Stomach smooth muscle (tissue), 2 donors: Measurements from ENCODE around the gene SLC25A51.

Source experiments
- H3K27ac ChIP-seq: one replicate; pipeline ENCODE4 v1.7.0; 2013; ENCODE audit warnings: mild to moderate bottlenecking, low read length, inconsistent platforms
- H3K27me3 ChIP-seq, 2 donors: one replicate each; pipeline ENCODE4 v1.7.0; 2013; ENCODE audit warnings: low read length in 2 of 2; ENCODE audit not compliant: insufficient read depth in 2 of 2, control insufficient read depth in 1 of 2
- H3K36me3 ChIP-seq, 2 donors: one replicate each; pipeline ENCODE4 v1.7.0; 2013; ENCODE audit warnings: low read length in 2 of 2; ENCODE audit not compliant: control insufficient read depth in 2 of 2, insufficient read depth in 2 of 2
- H3K4me1 ChIP-seq: one replicate; pipeline ENCODE4 v1.7.0; 2013; ENCODE audit warnings: low read length; ENCODE audit not compliant: control insufficient read depth, insufficient read depth
- H3K4me3 ChIP-seq, 2 donors: one replicate each; pipeline ENCODE4 v1.7.0; 2013; ENCODE audit warnings: low read length in 2 of 2
- H3K9ac ChIP-seq, 2 donors: one replicate each; pipeline ENCODE4 v1.7.0; 2013; ENCODE audit warnings: low read length in 2 of 2, mild to moderate bottlenecking in 1 of 2
- H3K9me3 ChIP-seq, 2 donors: one replicate each; pipeline ENCODE4 v1.7.0; 2013; ENCODE audit warnings: low read length in 2 of 2; ENCODE audit not compliant: control insufficient read depth in 2 of 2
- donor health status: healthy.
- donor health status: Pancreatic carcinoma.

SLC25A51 gene, protein sequence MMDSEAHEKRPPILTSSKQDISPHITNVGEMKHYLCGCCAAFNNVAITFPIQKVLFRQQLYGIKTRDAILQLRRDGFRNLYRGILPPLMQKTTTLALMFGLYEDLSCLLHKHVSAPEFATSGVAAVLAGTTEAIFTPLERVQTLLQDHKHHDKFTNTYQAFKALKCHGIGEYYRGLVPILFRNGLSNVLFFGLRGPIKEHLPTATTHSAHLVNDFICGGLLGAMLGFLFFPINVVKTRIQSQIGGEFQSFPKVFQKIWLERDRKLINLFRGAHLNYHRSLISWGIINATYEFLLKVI

DNA sequence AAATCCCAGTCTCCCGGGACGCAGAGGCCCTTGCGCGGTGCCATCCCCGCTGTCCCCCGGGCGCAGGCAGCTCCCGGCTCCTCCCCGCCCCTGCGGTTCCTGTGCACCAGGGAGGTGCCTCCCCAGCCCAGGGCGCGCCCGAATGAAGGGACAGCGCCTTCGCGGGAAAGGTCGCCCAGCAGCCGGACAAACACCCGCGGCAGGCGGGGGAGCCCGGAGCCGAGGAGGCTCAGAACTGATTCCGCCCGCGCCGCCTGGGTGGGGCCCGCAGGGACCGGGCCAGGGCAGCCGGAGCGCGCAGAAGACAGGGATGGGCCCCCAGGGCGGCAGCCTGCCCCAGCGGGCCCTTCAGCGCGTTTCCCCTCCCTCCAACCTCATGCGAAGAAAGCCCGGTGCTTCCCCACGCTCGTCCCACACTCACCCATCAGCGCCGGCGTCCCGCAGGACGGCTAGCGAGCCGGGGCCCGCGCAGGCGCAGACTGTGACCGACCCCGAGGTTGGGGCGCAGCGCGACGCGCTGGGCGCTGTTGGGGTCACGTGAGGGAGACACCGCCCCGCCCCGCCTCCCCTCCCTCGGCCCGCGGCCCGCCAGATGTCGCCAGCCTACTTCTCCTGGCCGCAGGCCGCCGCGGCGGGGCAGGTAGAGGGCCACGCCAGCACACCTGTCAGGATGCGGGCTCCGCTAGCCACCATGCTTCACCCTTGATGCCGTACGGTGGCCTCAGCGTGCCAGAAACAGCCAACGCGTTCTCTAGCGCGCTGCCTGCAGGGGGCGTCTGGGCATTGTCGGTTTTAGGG lies at the start of gene SLC25A51:
Gene SLC25A51, minus strand, starts transcription at position 481 of the 798 bp plus-strand sequence. CDS start 15,577 bp downstream, outside the sequence.
- peak within 1 kb of the TSS; percentile 87 to 92 for H3K4me3 ChIP-seq
- peak within 1 kb of the TSS; percentile 80 for H3K27ac ChIP-seq
- H3K27me3 ChIP-seq: no peaks in the 10 kb centered on the region
- peaks cover 4 to 5% of the 10 kb centered on the region in 2 donors for H3K36me3 ChIP-seq
- no peaks in the 10 kb centered on the region for H3K9me3 ChIP-seq
- peak within 1 kb of the TSS; percentile 88 for H3K9ac ChIP-seq
- H3K4me1 ChIP-seq: peaks cover 23% of the 10 kb centered on the region

DNA sequence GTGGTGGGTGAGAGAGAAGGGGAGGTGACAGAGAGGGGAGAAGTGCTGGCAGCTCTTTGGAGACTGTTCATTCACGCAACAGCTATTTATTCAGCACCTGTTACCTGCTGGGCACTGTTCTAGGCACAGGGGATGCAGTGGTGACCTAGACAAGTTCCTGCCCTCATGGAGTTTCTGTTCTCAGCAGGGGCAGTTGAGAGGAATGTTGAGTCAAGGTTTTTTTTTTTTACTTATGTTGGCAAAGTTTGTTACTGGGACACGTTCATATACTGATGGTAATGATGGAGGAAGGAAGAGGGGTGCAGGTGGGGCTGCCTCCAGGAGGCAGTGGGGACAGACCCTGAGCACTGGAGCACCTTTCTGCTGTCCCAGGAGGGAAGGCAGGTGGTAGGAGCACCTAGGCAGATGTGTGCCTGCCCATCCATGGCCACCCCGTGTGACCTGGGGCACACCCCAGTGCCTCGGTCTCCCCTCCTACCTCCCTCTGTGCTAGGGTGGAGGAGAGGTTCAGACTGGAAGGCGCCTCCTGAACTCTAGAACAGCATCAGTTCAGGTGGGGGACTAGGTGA lies 49.4 kb upstream of the SLC25A51 start:
- H3K9me3 ChIP-seq: no peaks in the 10 kb centered on the region
- H3K27ac ChIP-seq: peak overlapping the region; percentile 46

DNA sequence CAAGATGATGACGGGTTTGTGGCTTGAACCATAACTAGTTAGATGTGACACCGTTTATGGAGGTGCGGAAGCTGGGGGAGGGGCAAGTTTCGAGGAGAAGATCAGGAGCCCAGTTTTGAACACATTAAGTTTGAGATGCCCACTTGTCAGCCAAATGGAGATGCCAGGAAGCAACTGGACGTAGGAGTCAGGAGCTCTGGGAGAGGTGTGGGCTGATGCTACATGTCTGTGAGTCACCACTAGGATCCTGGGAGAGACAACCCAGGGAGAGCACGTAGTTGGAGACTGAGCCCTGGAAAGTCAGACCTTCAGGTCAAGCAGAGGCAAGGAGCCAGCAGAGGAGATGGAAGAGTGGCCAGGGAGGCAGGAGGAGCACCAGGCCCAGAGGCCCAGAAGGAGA lies 48.8 kb upstream of the SLC25A51 start:
- Histone ChIP-seq H3K4me1 (peaks cover 15% of the 10 kb centered on the region), H3K27ac (no peak overlapping the region), H3K4me3 (no peak overlapping the region), H3K27me3 (no peaks in the 10 kb centered on the region), H3K9me3 (no peaks in the 10 kb centered on the region), H3K9ac (no peak overlapping the region), H3K36me3 (peaks cover 10 to 23% of the 10 kb centered on the region in 2 donors)

More for the DNA sequence above, 49.4 kb upstream of the SLC25A51 start:
- Histone ChIP-seq H3K4me1 (peaks cover 15% of the 10 kb centered on the region), H3K27me3 (no peaks in the 10 kb centered on the region), H3K4me3 (no peak overlapping the region), H3K36me3 (peaks cover 10 to 19% of the 10 kb centered on the region in 2 donors), H3K9ac (no peak overlapping the region)

DNA sequence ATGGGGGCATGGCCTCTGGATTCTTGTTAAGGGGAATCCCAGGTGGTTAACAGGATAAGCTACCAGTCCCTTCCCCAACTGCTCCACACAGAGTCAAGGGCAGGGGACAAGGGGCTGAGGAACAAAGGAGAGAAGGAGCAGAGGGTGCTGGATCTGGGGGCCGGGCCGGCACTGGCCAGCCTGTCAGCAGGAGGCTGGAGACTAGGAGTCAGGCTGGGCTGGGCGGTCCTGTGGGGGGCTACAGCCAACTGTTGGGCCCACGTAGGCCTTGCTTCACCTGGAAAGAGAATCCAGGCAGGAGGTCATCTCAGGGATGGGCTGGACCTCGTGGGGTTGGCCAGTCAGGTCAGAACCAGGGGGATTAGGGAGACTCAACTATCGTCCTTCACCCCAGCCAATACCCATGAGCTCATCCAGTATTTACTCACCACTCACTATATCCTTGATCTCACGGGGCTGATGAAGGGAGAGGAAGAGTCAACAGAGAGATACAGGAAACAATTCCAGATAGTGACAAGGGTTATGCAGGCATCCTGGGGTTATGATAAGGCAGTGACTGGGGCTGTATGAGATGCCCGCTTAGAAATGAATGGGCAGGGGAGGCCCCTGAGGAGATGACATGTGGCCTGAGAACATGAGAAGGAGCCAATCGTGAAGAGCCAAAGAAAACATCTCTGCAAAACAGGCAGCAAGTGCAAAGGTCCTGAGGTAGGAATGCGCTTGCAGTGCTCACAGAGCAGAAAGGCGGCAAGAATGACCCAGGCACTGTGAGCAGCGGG lies 47.9 kb upstream of the SLC25A51 start:
- Histone ChIP-seq H3K9me3 (no peaks in the 10 kb centered on the region), H3K4me3 (no peak overlapping the region), H3K27me3 (no peaks in the 10 kb centered on the region), H3K9ac (no peak overlapping the region), H3K27ac (no peak overlapping the region), H3K4me1 (peaks cover 15% of the 10 kb centered on the region), H3K36me3 (peaks cover 10 to 31% of the 10 kb centered on the region in 2 donors)

DNA sequence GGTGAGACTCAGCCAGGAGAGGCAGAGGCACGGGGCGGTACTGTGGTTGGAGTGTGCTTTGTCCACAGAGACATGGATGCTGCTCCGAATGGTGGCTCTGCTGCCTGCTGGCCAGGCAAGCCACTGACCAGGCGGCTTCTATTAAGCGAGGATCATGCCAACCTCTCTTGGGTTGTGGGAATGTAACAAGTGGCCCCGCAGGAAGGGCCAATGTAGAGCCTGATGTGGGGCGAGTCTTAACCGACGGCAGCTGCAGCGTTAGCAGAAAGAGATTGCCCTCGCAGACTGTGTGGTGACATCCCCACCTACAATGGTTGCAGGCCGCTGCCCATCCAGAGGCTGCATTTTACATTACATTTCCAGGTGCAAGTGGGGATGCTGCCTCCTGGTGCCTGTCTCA lies 46.6 kb upstream of the SLC25A51 start:
- Histone ChIP-seq H3K36me3 (peaks cover 11 to 33% of the 10 kb centered on the region in 2 donors), H3K9ac (no peak overlapping the region), H3K9me3 (no peaks in the 10 kb centered on the region), H3K4me3 (no peak overlapping the region), H3K27ac (no peak overlapping the region), H3K4me1 (peaks cover 17% of the 10 kb centered on the region), H3K27me3 (no peaks in the 10 kb centered on the region)

DNA sequence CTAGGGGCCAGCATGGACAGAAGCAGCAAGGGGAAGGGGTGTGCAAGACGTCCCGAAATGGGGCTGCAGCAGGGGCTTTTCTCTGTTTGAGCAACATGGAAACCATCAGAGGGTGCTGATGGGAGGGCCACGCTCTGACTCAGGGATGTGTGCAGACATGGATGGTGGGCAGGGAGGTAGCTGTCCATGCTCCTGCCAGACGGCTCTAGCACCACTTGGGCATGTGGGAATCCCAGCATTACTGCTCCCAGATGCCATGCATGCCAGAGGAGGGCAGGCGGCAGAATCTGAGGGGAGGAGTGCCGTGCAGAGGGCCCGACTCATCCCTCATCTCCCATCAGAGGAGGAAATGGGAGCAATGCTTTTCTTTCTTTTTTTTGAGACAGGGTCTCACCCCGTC lies 45.6 kb upstream of the SLC25A51 start:
- H3K9me3 ChIP-seq: no peaks in the 10 kb centered on the region
- H3K4me3 ChIP-seq: no peak overlapping the region
- H3K27me3 ChIP-seq: no peaks in the 10 kb centered on the region
- H3K4me1 ChIP-seq: peaks cover 26% of the 10 kb centered on the region
- H3K36me3 ChIP-seq: peaks cover 11 to 29% of the 10 kb centered on the region in 2 donors
- H3K9ac ChIP-seq: no peak overlapping the region
- no peak overlapping the region for H3K27ac ChIP-seq

DNA sequence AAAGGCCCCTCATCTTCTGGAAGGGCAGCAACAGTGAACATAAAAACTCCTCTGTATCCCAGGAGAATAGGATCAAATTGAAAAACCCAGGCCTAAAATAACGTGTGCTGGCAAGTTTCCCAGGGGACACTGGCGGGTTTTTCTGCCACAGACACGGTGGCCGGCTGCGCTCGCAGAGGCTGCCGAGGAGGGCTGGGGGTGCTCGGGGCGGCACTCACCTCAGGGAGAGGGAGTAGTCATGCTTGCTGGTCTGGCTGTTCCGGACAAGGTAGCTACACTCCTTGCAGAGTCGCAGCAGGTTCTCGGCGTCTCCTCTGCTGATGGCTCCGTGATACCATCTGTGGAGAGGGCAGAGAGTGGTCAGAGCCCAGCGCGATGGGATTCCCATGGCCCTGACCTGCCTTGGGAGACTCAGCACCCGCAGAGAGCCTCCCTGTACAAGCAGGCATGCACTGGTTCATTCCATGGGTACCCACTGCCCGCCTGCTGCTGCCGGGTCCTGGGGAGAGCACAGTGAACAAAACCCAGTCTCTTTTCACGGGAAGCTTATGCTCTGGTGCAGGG lies 44.6 kb upstream of the SLC25A51 start:
- Histone ChIP-seq H3K27me3 (no peaks in the 10 kb centered on the region), H3K4me1 (peaks cover 28% of the 10 kb centered on the region), H3K4me3 (no peak overlapping the region), H3K27ac (no peak overlapping the region), H3K36me3 (peaks cover 11 to 29% of the 10 kb centered on the region in 2 donors), H3K9ac (no peak overlapping the region), H3K9me3 (no peaks in the 10 kb centered on the region)

DNA sequence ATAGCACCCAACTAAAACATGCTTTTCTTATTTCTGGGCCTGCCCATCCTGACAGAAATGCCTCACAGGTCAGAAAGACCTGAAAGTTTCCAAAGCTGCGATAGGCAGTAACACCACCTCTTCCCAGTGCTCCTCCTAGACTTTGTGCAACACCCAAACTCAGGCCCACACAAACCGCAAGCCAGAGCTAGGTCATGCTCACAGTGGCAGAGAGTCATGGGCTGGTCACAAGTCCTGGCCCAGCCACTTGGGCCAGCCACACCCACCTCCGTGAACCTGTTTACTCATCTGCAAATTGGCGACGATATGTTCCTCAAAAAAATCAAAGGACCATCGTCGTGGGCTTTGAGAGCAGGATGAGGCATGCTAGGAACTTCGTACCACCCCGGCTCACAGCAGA lies 44.0 kb upstream of the SLC25A51 start:
- Histone ChIP-seq H3K9ac (no peak overlapping the region), H3K4me3 (no peak overlapping the region), H3K27me3 (no peaks in the 10 kb centered on the region), H3K27ac (no peak overlapping the region), H3K9me3 (no peaks in the 10 kb centered on the region), H3K36me3 (peaks cover 11 to 27% of the 10 kb centered on the region in 2 donors), H3K4me1 (peaks cover 32% of the 10 kb centered on the region)

DNA sequence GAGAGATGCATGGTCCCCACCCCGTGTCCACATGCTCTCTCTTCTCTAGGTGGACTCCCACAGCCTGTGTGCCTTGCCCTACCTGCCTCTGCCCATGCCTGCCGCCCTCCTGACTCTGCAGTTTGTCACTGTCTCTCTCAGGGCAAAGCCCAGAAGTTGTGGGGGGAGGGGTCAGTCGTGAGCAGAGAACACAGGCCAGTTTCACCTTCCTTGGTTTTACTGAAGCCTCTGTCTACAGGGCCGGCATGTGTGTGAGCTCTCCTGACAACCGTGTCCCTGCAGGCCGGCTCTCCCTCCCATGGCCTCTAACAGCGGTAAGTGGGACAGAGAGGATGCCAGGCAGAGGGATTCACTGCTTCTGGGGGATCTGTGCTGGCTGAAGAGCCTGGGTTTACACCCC lies 43.5 kb upstream of the SLC25A51 start:
- Histone ChIP-seq H3K27ac (no peak overlapping the region), H3K36me3 (peaks cover 11 to 24% of the 10 kb centered on the region in 2 donors), H3K27me3 (no peaks in the 10 kb centered on the region)

DNA sequence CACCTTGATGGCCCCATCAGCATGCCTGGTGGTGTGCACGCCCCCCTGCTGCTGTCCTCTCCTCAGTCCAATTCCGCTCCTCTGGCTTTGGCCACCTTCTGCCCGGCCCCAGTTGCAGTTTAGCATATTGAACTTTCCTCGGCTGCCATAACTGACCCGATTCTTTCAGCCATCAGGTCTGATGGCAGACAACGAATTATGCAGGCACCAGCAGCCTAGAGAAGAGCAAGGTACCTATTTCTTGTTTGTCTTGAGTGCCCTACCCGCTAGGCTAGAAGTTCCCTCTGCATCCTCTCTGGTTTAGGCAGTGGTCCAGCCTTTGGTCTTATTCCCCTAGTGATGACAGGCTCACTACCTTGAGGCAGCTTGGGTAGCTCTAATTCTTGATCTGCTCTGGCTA lies 43.0 kb upstream of the SLC25A51 start:
- Histone ChIP-seq H3K4me3 (no peak overlapping the region), H3K9ac (no peak overlapping the region), H3K27me3 (no peaks in the 10 kb centered on the region), H3K36me3 (peaks cover 9 to 24% of the 10 kb centered on the region in 2 donors), H3K9me3 (no peaks in the 10 kb centered on the region), H3K4me1 (peaks cover 38% of the 10 kb centered on the region), H3K27ac (no peak overlapping the region)

More for the DNA sequence above, 43.5 kb upstream of the SLC25A51 start:
- H3K4me1 ChIP-seq: peaks cover 36% of the 10 kb centered on the region
- H3K9me3 ChIP-seq: no peaks in the 10 kb centered on the region
- no peak overlapping the region for H3K4me3 ChIP-seq
- no peak overlapping the region for H3K9ac ChIP-seq
